NCI-H345 (cell line): ENCODE measurements around the gene NEU1.
"Not testable (repeated sequence)": the region's sequence is repeated elsewhere in the genome, so short reads cannot be mapped to it uniquely, and the experiment has no call there.

ENCODE experiments used
- DNase-seq: peaks from one replicate; lab custom pipeline; 2025; lab: John Stamatoyannopoulos, UW

Gene NEU1

DNA sequence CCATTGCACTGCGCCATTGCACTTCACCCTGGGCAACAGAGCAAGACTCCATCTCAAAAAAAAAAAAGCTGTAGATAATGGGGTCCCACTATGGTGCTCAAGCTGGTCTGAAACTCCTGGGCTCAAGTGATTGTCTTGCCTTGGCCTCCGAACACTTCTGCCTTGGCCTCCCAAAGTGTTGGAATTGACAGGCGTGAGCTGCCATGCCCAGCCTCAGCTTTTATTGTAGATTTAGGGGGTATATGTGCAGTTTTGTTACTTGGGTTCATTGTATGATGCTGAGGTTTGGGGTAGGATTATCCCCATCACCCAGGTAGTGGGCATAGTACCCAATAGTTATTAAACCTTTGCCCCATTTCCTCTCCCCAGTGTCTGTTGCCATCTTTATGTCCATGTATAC is 23.7 kb downstream of the NEU1 start:
- no peak for DNase-seq

DNA sequence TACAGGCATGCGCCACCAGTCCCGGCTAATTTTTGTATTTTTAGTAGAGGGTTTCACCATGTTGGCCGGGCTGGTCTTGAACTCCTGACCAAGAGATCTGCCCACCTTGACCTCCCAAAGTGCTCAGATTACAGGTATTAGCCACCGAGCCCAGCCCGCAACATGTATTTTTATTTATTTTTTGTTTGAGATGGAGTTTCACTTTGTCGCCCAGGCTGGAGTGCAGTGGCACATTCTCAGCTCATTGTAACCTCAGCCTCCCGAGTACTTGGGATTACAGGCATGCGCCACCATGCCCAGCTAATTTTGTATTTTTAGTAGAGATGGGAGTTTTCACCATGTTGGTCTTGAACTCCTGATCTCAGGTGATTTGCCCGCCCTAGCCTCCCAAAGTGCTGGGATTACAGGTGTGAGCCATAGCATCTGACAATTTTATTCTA is 24.5 kb downstream of the NEU1 start:
- DNase-seq: not testable (repeated sequence)

DNA sequence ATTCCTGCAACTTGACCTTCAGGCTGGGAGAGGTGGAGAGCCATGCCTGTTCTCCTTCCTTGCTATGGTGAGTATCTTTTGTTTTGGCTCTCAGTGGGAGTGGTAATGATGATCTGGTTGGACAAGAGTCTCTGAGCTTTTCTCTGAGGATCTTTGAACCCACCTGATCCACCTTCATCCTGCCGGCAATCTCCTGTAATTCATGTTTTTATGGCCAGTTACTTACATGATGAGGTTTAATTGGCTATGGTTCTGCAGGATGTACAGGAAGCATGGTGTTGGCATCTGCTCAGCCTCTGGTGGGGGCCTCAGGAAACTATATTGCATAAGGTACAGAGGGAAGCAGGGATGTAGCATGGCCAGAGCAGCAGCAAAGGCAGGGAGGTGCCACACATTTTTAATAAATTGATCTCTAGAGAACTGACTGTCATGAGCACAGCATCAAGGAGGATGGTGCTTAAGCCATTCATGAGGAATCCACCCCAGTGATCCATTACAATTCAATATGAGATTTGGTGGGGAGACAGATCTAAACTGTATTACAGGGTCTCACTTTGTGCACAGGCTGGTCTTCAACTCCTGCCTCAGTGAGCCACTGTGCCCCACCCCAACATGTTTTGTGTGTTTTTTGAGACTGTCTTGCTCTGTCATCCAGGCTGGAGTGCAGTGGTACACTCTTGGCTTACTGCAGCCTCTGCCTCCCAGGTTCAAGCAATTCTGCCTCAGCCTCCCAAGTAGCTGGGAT is 25.1 kb downstream of the NEU1 start:
- no peak for DNase-seq

- DNase-seq: no peak
Observed at GRCh38 chr6:31836474-31837368, 25.9 kb downstream of the NEU1 start.

GRCh38 chr6:31836047-31836473 is 26.6 kb downstream of the NEU1 start:
- peak; percentile 42 for DNase-seq

DNA sequence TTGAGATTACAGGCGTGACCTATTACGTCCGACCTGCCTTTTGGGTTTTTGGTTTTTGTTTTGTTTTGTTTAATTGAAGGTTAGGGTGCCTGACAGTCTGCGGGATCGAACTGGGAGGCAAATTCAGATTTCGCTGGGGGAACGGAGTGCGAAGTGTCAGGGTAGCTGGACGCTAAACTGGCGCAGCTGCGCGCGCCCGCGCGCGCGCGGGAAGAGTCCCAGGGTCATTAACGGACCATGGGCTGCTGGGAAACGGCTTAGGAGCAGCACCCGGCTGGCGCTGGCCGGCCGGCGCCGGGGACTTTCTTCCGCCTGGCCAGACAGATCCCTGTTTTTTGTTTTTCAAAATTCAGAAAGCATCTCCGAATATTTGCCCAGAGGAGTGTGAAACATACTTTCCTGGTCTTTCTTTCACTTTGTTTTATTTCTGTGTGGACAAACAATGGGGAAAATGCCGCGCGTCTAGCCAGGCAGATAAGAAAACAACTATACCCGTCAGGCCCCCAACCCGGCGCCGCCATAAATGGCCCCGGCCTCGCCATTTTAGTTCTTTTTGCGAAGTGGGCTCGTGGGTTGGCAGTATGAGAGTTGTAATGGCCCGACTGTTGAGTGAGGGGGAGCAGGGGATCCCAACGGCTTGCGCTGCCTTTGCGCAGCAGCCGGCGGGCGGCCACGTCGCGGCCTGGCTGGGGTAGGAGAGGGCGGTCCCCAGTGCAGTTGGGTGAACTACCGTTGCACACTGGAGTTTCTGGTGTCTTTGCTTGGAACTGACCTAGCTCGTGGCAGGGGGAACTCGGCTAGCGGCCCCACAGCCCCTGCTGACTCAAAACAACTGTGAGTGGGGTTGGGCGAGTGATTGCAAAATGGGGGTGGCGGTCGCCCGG is 28.0 kb downstream of the NEU1 start:
- DNase-seq: peak; percentile 86

DNA sequence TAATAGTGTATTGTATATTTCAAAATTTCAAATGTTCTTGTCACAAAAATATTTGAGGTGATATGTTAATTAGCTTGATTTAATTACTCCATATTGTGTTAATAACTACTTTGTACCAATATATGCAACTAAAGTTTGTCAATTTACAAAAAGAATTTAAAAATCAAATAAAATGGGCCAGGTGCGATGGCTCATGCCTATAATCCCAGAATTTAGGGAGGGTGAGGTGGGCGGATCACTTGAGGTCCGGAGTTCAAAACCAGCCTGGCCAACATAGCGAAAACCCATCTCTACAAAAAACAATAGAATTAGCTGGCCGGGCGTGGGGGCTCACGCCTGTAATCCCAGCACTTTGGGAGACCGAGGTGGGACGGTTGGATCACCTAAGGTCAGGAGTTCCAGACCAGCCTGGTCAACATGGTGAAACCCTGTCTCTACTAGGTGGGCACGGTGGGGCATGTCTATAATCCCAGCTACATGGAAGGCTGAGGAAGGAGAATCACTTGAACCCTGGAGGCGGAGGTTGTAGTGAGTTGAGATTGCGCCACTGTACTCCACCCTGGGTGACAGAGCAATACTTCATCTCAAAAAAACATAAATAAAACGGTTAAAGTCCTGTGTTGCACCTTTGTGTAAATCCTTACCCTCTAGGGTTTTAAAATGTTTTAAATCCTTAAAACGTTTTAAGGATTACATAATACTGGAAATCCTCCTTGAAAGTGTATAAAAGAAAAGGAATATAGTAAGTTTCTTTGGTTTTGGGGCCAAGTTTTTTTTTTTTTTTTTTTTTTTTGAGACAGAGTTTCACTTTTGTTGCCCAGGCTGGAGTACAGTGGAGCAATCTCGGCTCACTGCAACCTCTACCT is 31.0 kb downstream of the NEU1 start:
- no peak for DNase-seq

DNA sequence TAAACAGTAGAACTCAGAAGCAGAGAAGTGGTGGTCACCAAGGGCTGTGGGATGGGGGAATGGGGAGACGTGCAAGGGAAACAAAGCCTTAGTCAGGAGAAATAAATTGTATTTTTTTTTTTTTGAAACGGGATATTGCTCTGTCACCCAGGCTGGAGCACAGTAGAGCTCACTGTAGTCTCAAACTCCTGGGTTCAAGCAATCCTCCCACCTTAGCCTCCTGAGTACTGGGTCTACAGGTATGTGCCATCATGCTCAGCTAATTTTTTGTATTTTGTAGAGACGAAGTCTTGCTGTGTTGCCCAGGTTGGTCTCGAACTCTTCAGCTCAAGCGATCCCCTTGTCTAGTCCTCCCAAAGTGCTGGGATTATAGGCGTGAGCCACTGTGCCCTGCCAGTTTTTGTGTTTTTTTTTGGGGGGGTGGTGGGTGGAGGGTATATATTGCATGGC is 31.7 kb downstream of the NEU1 start:
- DNase-seq: no peak

GRCh38 chr6:31829633-31830283 is 32.9 kb downstream of the NEU1 start:
- DNase-seq: peak; percentile 42

DNA sequence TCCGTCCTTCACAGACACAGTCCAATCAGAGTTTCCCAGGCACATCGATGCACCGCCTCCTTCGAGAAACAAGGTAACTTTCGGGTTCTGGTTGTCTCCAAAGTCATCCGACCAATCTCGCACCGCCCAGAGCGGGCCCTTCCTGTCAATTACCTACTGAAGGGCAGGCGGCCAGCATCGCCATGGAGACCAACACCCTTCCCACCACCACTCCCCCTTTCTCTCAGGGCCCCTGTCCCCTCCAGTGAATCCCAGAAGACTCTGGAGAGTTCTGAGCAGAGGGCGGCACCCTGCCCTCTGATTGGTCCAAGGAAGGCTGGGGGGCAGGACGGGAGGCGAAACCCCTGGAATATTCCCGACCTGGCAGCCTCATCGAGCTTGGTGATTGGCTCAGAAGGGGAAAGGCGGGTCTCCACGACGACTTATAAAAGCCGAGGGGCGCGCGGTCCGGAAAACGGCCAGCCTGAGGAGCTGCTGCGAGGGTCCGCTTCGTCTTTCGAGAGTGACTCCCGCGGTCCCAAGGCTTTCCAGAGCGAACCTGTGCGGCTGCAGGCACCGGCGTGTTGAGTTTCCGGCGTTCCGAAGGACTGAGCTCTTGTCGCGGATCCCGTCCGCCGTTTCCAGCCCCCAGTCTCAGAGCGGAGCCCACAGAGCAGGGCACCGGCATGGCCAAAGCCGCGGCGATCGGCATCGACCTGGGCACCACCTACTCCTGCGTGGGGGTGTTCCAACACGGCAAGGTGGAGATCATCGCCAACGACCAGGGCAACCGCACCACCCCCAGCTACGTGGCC is 35.1 kb downstream of the NEU1 start, which contains the start of gene HSPA1B:
TSS of gene HSPA1B (plus strand) at position 453 of the 794 bp plus-strand sequence. CDS start at position 666, 213 bp downstream.
- peak; percentile 86 for DNase-seq

GRCh38 chr6:31826793-31827285 is 35.8 kb downstream of the NEU1 start:
- no peak for DNase-seq

DNA sequence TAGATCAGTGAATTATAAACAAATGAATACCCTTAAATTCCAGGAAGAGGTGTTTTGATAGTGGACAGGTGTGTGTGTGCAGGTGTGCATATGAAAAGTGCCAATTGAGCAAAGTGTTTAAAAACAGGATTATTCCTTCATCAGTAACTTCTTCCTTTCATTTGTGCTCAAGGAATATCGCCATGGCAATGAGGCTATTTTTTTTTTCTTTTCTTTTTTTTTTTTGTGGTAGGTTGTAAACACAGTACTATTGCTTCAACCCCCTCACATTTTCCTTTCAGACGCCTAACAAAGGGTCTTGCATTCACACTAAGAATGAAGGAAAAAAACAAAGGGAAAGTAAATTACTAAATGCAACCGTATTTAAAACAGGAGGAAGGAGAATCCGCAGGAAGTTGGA is 37.1 kb downstream of the NEU1 start:
- DNase-seq: no peak

DNA sequence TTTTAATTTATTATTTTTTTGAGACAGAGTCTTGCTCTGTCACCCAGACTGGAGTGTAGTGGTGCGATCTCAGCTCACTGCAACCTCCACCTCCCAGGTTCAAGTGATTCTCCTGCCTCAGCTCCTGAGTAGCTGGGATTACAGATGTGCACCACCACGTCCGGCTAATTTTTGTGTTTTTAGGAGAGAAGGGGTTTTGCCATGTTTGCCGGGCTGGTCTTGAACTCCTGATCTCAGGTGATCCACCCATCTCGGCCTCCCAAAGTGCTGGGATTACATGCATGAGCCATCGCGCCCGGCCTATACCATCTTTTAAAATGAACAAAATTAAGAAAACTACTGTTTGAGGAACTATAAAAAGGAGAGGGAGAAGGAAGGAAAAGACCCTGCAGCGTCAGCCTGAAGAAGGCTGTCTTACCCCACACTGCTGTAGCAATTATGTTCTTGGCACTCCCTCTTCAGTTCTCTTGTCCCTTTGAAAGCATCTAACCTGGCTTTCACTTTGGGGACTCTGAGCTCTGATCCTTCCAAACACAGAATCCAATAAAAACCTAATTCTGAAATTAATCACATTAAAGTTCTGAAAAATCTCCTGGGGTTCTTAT is 38.9 kb downstream of the NEU1 start:
- not testable (repeated sequence) for DNase-seq

DNA sequence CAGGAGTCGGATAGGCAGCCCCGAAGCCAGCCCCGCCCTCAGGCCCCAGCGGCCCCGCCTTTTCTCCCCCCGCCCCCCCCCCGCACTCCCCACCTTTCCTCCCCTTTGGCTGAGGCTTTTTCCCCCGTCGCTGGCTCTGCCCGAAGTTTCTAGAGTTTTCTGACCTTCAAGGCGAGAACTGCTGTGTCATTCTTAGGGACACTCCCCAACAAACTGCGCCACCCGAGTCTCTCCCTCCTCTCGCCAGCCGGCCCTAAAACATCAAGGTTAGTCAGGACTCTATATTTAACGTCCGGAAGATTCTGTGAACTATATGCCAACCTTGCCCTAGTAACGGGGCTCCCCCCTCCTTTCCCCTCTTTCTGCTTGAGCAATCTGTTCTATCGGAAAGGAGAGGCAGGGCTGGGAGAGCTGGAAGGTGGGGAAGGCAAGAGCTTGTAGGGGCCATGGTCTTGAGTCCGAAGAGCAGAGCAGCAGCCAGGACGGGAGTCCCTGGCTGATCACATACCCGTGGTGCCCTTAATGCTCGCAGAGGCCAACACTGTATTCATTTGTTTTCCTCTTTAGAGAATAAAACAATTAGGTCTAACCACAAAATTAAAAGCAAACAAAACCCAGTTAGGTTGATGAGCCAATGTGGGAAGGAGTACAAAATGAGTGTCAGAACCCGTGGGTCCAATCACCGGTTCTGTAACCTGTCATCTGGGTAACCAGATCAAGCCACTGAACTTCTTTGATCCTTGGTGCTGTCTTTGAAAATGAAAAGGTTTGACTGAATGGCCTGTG is 40.4 kb downstream of the NEU1 start:
- no peak for DNase-seq

GRCh38 chr6:31821301-31822035 is 41.2 kb downstream of the NEU1 start:
- no peak for DNase-seq

DNA sequence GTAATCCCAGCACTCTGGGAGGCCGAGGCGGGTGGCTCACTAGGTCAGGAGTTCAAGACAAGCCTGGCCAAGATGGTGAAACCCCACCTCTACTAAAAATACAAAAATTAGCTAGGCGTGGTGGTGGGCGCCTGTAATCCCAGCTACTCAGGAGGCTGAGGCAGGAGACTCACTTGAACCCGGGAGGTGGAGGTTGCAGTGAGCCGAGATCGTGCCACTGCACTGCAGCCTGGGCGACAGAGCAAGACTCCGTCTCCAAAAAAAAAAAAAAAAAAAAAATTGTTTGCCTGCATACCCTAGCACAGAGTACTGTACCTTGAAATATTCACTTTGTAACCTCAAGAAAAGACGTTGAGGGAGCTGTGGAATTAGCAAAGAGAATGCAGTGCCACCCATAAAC is 42.2 kb downstream of the NEU1 start:
- not testable (repeated sequence) for DNase-seq

- DNase-seq: no peak
Observed at GRCh38 chr6:31819871-31820299, 42.7 kb downstream of the NEU1 start.
